HG02840 (cell line): ENCODE measurements around the gene HES6.

ENCODE experiments used
- ATAC-seq: cut with Tn5 transposase; IDR thresholded peaks from one replicate; pipeline ENCODE4 v1.9.1; 2021; ENCODE audit warnings: mild to moderate bottlenecking, moderate library complexity, moderate number of reproducible peaks; ENCODE audit not compliant: unreplicated experiment, low FRiP score

The HES6 gene, protein sequence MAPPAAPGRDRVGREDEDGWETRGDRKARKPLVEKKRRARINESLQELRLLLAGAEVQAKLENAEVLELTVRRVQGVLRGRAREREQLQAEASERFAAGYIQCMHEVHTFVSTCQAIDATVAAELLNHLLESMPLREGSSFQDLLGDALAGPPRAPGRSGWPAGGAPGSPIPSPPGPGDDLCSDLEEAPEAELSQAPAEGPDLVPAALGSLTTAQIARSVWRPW

GRCh38 chr2:238239863-238240756 lies at the start of gene HES6:
TSS of gene HES6 (minus strand) at chr2:238240038. CDS start at chr2:238239905, 133 bp downstream.
- ATAC-seq: peak; percentile 88

- no peak for ATAC-seq
These were observed 49.7 kb upstream of the HES6 start for GRCh38 chr2:238289574-238289973.

GRCh38 chr2:238288650-238289573 lies 49.1 kb upstream of the HES6 start:
- ATAC-seq: peak; percentile 93

DNA sequence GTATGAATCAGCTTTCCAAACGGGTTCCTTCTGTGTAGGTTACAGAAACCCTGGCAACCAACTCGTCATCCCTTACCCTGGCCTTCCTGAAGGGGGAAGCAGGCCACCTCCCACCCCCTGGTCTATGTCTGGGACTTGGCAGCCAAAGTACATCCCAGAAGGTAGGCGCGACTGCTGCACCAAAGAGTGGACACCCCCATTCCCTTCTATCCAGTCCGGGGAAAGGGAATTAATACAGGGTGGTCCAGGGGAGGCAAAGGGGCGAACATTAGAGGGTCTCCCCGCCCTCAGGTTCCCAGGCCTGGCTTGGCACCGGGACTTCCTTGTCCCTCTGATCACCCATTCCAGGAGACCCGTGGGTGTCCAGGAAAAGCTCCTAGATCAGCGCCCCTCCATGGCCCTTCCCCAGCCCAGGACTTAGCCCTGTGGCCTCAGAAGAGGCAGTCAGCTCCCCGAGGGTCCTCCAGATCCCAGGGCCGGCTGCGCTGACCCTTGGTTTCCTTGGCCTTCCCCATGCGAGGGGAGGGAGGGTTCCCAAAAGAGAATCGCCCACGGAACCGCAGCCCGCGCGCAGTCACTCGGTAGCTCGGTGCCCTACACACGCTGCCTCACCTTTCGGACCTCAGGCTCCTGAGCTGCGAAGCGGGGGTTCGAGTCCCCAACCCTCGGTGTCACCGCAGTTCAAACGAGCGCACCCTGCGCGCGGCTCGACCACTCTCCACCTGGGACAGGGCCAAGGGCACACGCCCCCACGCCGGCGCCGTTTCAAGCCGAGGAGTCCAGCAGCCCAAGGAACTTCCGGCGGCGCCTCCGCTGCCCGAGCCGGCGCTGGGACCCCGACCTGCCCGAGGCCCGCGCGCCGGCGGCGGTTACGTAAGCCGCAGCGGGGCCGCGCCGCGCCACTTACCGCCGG lies 48.2 kb upstream of the HES6 start, which contains the start of gene PER2:
TSS of gene PER2 (minus strand) at position 874 of the 913 bp plus-strand sequence. CDS start 10,674 bp downstream, outside the sequence.
- peak; percentile 33 for ATAC-seq

GRCh38 chr2:238286987-238287736 lies 47.3 kb upstream of the HES6 start:
- no peak for ATAC-seq

DNA sequence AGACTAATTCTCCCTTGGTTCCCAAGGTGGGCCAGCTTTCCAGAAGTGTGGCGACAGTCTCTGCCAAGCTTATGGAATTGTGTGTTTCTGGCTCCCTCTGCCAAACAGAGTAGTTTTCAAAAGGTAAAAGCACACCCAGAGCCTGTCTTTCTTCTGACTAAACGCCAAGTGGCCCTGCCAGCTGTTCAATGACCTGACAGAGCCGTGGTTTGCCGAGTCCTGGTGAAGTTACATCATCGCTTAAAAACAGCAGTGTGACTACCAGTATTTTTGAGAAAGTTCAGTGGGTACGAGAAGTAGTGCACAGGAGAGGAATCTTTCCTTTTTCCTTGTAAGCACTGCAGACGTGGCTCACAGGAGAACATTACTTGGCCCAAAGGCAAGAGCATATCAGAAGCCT lies 46.7 kb upstream of the HES6 start:
- ATAC-seq: no peak

- ATAC-seq: no peak
These were observed 46.3 kb upstream of the HES6 start for GRCh38 chr2:238286095-238286494.

DNA sequence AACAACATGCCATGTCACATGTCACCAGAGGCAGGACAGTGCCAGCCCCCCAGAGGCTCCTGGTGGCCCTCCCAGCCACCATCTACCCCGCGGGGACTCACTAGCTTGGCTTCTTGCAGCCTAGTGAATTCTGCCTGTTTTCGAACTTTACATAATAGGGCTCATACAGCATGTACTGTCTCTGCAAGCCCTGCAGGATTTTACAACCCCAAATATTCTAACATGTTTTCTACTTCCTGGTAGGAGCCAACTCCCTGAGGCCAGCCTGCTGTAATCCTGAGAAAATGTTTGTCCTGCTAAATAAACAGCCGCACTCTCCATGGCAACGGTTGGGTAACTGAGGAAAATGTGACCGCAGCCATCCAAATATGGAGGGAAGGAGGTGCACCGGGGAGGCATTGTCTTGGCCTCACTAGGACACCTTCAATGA lies 45.8 kb upstream of the HES6 start:
- ATAC-seq: no peak

DNA sequence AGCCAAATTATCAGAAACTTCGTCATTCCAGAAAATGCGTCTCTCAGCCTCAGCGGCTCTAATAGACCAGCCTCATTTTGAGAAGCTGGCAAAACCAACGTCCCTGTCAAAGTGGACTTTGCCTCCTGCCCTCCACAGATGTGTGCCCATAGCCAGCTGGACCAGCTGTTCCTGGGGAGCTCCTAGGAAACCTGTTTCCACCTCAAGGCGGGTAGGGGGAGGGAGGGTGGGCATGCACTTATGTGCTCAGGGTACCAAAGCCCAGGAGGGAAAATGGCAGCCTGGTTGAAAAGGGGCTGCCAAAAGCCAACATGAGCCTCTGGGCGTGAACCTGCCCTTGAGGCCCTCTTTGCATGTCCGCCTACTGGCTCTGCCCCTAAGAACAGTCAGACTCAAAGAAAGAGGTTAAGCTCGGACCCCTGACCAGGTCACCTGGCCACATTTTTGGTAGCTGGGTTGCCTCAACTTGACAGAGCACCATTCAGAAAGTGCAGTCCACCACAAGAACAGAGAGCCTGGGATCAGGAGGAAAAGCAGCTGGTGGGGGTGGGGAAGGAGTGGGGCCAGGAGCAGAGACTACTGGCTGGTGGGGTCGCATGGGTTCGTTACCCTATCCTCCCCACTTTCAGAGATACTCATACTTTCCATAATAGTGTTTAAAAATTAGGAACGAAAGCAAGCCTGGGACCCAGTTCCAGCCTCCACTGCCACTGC lies 45.1 kb upstream of the HES6 start:
- no peak for ATAC-seq

DNA sequence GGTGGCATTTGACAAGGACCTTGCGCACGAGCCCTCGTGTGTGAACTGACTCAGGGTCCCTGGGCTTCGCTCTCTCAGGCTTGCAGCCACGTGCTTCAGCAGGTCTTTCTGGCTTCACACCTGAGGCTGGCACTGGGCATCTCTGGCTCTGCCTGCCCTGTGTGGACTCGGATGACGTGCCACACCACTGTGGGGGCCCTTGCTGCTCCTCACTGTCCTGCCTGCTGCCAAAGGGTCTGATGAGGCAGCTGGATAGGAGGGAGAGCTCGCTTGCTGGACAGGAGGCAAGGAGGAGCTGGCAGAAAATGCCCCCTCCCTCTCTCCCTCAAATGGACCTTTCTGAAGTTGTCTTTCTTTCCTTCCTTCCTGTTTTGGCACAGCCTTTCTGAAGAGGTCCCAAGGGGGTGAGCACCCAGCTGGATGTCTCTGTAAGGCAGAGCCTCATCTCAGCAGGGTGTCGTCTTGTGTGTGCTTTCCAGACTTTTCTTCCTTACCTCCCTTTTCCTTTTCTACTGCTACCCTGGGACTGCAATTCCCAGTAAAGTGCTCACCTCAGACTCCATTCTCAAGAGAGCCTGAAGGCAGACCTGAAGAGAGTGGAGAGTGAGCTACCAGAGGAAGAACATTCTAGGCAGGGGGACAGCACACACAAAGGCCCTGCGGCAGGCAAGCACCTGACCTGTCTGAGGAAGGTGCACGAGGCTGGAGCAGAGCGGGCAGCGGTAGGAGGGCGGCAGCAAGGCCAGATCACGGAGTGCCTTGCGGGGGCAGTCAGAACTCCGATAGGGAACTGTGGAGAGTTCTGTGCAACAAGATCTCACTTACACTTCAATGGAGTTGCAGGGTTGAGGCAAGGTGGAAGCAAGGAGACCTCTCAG lies 43.3 kb upstream of the HES6 start:
- ATAC-seq: no peak

GRCh38 chr2:238281826-238282480 lies 42.1 kb upstream of the HES6 start:
- ATAC-seq: no peak

DNA sequence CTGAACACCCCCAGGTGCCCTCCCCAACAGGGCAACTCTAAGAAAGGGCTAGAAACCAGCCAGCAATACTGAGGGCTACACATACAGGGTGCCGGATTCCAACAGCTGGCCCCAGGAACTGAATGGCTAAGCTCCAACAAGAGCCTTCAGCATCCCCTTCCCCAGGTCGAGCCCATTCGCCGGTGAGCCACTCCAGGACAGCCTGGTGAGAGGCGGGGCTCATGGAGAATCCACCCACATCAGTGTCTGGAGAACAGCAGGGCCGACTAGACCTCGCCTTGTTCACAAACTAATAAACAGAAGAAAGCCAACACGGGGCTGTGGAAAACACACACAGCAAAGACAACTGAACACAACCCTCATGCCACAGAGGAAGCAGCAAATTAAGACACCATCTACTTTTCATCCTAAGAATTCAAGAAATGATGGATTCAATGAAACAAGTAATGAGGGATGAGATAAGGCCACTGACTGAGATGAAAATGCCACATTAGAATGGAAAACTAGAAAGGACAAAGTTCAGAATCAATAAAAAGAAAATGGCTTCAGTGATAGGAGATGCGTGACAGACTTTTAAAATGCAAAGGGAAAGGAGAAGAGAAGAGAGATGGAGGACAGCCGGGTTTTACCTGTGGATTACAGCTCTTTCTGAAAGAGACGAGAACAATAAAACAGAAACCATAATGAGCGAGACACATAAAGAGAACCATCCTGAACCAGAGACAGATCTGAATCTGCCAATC lies 40.4 kb upstream of the HES6 start:
- no peak for ATAC-seq

GRCh38 chr2:238279324-238279682 lies 39.5 kb upstream of the HES6 start:
- no peak for ATAC-seq

DNA sequence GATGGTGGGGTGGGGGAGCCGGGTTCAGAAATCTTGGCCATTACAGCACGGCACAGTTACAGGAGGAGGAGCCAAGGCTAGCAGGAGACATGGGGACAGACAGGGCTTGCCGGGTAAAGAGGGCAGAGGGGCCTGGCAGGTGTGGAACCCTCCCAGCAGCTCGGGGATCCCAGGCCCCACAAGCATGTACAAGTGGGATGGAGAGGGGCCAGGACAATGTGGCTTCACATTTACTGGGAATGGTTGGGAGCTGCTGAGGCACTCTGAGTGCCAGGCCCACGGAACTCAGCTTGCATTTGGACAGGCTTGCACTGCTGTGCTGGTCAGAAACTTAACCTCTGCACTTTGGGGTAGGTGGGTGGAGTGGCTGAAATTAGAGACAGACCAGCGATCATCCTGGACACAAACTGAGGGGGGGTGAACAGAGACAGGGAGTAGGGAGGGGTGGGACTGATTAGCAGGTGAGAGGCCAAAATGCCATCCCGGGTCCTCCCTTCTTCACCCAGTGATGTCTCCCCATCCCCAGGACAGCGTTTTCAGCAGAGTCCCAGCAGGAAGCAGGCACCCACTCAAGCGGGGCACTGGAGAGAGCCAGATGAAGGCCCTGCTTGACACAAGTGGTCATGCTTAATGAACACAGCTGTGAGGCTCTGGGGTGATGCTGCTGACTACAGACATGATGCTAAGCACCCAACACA lies 38.9 kb upstream of the HES6 start:
- ATAC-seq: no peak

DNA sequence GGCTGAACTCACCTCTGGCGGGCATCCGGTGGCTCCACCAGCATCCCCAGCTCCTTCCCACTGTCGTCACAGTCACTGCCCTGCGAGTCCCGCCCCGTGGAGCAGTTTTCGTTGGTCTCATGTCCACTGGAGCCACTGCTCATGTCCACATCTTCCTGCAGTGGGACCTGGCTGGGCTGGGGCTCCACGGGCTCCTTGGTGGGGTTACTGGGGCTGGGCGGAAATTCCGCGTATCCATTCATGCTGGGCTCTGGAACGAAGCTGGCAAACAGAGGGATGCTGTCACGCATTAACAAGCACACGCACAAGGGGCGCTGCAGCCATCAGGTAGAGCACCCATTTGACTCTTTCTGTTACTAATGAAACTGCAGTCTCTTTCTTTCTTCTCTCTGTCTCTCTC lies 37.9 kb upstream of the HES6 start:
- no peak for ATAC-seq
